GM12878 (cell line): ENCODE results near the gene BRD1. TPM values are rescaled to one million over a fixed set of nuclear protein-coding genes. Genes with fewer than 3 reads are reported as not detected.

Source experiments
- ATAC-seq: fragments of 200-7000 bp; cut with Tn5 transposase; 3 replicates; pipeline ENCODE4 v1.9.1; 2020; ENCODE audit warnings: mild to moderate bottlenecking, moderate library complexity
- BruUV-seq: library from RNA; stranded (reverse); fragments of 400-500 nt; replicated peaks from 2 replicates; lab custom pipeline; 2021; lab: Mats Ljungman, UMichigan
- CTCF ChIA-PET: fragments of 300-600 bp; sonication (Branson Sonifier 250); formaldehyde crosslinking; extraction: SDS; loops from one replicate; lab custom pipeline; 2021; ENCODE audit warnings: inconsistent platforms; lab: Yijun Ruan, JAX
- POLR2A ChIA-PET: fragments of 350-600 bp; formaldehyde crosslinking; extraction: SDS; loops from one replicate; lab custom pipeline; 2021; ENCODE audit warnings: inconsistent platforms; lab: Charles Lee
- RAD21 ChIA-PET: fragments of 300-600 bp; sonication (Branson Sonifier 250); formaldehyde crosslinking; loops from one replicate; lab custom pipeline; 2023; ENCODE audit warnings: antibody characterized with exemption; ENCODE audit not compliant: unreplicated experiment; lab: Charles Lee
- SMC1A ChIA-PET: fragments of 300-600 bp; sonication (Branson Sonifier 250); formaldehyde crosslinking; loops from one replicate; lab custom pipeline; 2023; ENCODE audit not compliant: unreplicated experiment, uncharacterized antibody; lab: Charles Lee
- DNase-seq: peaks from one replicate; pipeline ENCODE4 v3.0.0-alpha.2; 2011; ENCODE audit warnings: low read depth, low spot score
- FAIRE-seq: peaks from 3 replicates; lab custom pipeline; 2011; peaks lifted over from hg19 to GRCh38; lab: Jason Lieb, UNC
- H2AFZ ChIP-seq: 2 replicates; pipeline ENCODE4 v1.6.0; 2011; ENCODE audit warnings: low read depth, low read length, control low read depth; ENCODE audit not compliant: control insufficient read depth
- H3K27ac ChIP-seq: 2 replicates; pipeline ENCODE4 v1.5.1; 2011; ENCODE audit warnings: control low read depth; ENCODE audit not compliant: control insufficient read depth, insufficient read depth
- H3K27me3 ChIP-seq, 2 experiments: replicated peaks in 1 of 2; 2 replicates each; pipeline versions ENCODE4 v1.6.0 to v1.6.1; 2011; ENCODE audit warnings: low read length in 1 of 2; ENCODE audit not compliant: control insufficient read depth in 2 of 2, insufficient read depth in 2 of 2
- H3K36me3 ChIP-seq, 2 experiments: 2 replicates each; pipeline ENCODE4 v1.5.1; 2011; ENCODE audit warnings: low read length in 1 of 2; ENCODE audit not compliant: control insufficient read depth in 2 of 2, insufficient read depth in 2 of 2
- H3K4me1 ChIP-seq: 2 replicates; pipeline ENCODE4 v1.6.1; 2011; ENCODE audit warnings: mild to moderate bottlenecking, low read length, moderate library complexity, mixed read lengths; ENCODE audit not compliant: control insufficient read depth, insufficient read depth
- H3K4me2 ChIP-seq: 2 replicates; pipeline ENCODE4 v1.6.0; 2011; ENCODE audit warnings: control low read depth; ENCODE audit not compliant: control insufficient read depth, insufficient read depth
- H3K4me3 ChIP-seq: fragments of 200-600 bp; sonication (generic); 2 replicates; pipeline ENCODE4 v1.5.1; 2016
- H3K79me2 ChIP-seq: 2 replicates; pipeline ENCODE4 v1.6.0; 2011; ENCODE audit warnings: low read length; ENCODE audit not compliant: control insufficient read depth, insufficient read depth
- H3K9ac ChIP-seq: 2 replicates; pipeline ENCODE4 v1.8.0; 2011; ENCODE audit warnings: low read length, control low read depth, mixed read lengths; ENCODE audit not compliant: control insufficient read depth, insufficient read depth
- H3K9me3 ChIP-seq: replicated peaks from 3 replicates; pipeline ENCODE4 v1.5.1; 2011; ENCODE audit warnings: mild to moderate bottlenecking, low read length; ENCODE audit not compliant: control insufficient read depth, insufficient read depth
- H4K20me1 ChIP-seq: 2 replicates; pipeline ENCODE4 v1.6.0; 2011; ENCODE audit not compliant: control insufficient read depth, insufficient read depth
- BRCA1 ChIP-seq: IDR thresholded peaks from 2 replicates; pipeline ENCODE4 v1.6.1; 2011; ENCODE audit warnings: low read depth, low read length, improper control_type of control experiment
- EGR1 ChIP-seq, 2 experiments: IDR thresholded peaks; 1 replicate in 1 of 2; 2 replicates in 1 of 2; pipeline ENCODE4 v1.6.1; 2011 to 2012; ENCODE audit warnings: low read depth in 2 of 2, low read length in 2 of 2, borderline replicate concordance in 1 of 2, mild to moderate bottlenecking in 1 of 2, moderate library complexity in 1 of 2
- MYB ChIP-seq: fragments of 150-350 bp; IDR thresholded peaks from 2 replicates; pipeline ENCODE4 v1.6.1; 2014; ENCODE audit warnings: mild to moderate bottlenecking, low read depth, low read length, borderline replicate concordance
- NFXL1 ChIP-seq: fragments of 450-650 bp; IDR thresholded peaks from 2 replicates; pipeline ENCODE4 v1.6.1; 2017; ENCODE audit warnings: antibody characterized with exemption, mild to moderate bottlenecking, borderline replicate concordance
- PAX8 ChIP-seq: fragments of 450-650 bp; IDR thresholded peaks from 2 replicates; pipeline ENCODE4 v1.6.1; 2017; ENCODE audit warnings: mild to moderate bottlenecking, moderate library complexity
- PML ChIP-seq: IDR thresholded peaks from 2 replicates; pipeline ENCODE4 v1.6.1; 2012; ENCODE audit warnings: low read length, inconsistent platforms
- POLR2AphosphoS5 ChIP-seq: IDR thresholded peaks from 2 replicates; pipeline ENCODE4 v1.6.1; 2011; ENCODE audit warnings: mild to moderate bottlenecking, low read length, inconsistent platforms
- RAD21 ChIP-seq: IDR thresholded peaks from 2 replicates; pipeline ENCODE4 v1.6.1; 2011; ENCODE audit warnings: mild to moderate bottlenecking, low read depth, low read length, moderate library complexity; ENCODE audit not compliant: insufficient read depth
- RAD51 ChIP-seq: fragments of 450-650 bp; IDR thresholded peaks from 2 replicates; pipeline ENCODE4 v1.6.1; 2016; ENCODE audit warnings: moderate library complexity, mild to moderate bottlenecking, inconsistent platforms
- RFX5 ChIP-seq: IDR thresholded peaks from 2 replicates; pipeline ENCODE4 v1.6.1; 2011; ENCODE audit warnings: low read depth, low read length, improper control_type of control experiment
- SMC3 ChIP-seq: IDR thresholded peaks from 2 replicates; pipeline ENCODE4 v1.6.1; 2011; ENCODE audit warnings: low read length, improper control_type of control experiment, borderline replicate concordance
- SREBF1 ChIP-seq: IDR thresholded peaks from 2 replicates; pipeline ENCODE4 v1.6.1; 2012; ENCODE audit warnings: mild to moderate bottlenecking, low read length
- SREBF2 ChIP-seq: IDR thresholded peaks from 2 replicates; pipeline ENCODE4 v1.6.1; 2012; ENCODE audit warnings: mild to moderate bottlenecking, low read length
- TCF7 ChIP-seq: IDR thresholded peaks from 2 replicates; pipeline ENCODE4 v1.6.1; 2014; ENCODE audit warnings: antibody characterized with exemption, borderline replicate concordance
- WRNIP1 ChIP-seq: IDR thresholded peaks from 2 replicates; pipeline ENCODE4 v1.6.1; 2011; ENCODE audit warnings: low read depth, low read length, improper control_type of control experiment, borderline replicate concordance
- YBX1 ChIP-seq: fragments of 450-650 bp; IDR thresholded peaks from 2 replicates; pipeline ENCODE4 v1.6.1; 2016; ENCODE audit warnings: antibody characterized with exemption
- WGBS: methylation state at CpG from one replicate; pipeline ENCODE4 v1.1.6; 2016; ENCODE audit warnings: low lambda C conversion rate; ENCODE audit not compliant: insufficient replicate concordance, insufficient coverage; ENCODE audit errors: missing lambda C conversion rate; 5-methylcytosine and 5-hydroxymethylcytosine counted together
- in situ Hi-C: fragments of 300-500 bp; cut with MboI; formaldehyde crosslinking; loops from 9 replicates; pipeline ENCODE4 v1.14.3; 2018; ENCODE audit warnings: mixed read lengths
- intact Hi-C: fragments of 100-400 bp; cut with micrococcal nuclease; formaldehyde crosslinking; loops from one replicate; pipeline ENCODE4 v1.14.2; 2022; ENCODE audit not compliant: unreplicated experiment
- polyA plus RNA-seq, 11 experiments: library from polyadenylated mRNA; depleted of rRNA in 4 of 11; unstranded in 6 of 11; stranded (reverse) in 5 of 11; fragments of >200 nt; fragmentation: Nextera tagmentation in 4 of 11; fragmentation: Illumina TruSeq in 1 of 11; extraction: Ambion mirVana in 4 of 11; extraction: Trizol in 1 of 11; gene quantifications; 1 replicate in 1 of 11; 2 replicates in 10 of 11; pipeline versions ENCODE4 v1.2.1 to v1.2.3, GENCODE V29; 2011 to 2016; ENCODE audit warnings: inconsistent platforms in 2 of 11, missing spikeins in 2 of 11, low read depth in 1 of 11
- total RNA-seq, 4 experiments: library from RNA; depleted of rRNA in 3 of 4; stranded (reverse); fragments of >200 nt in 3 of 4; fragmentation: Illumina TruSeq in 1 of 4; extraction: Trizol in 1 of 4; gene quantifications; 2 replicates each; pipeline versions ENCODE4 v1.2.1 to v1.2.3, GENCODE V29; 2013 to 2021
- TF ChIP-seq, protein P1 (sequence below): IDR thresholded peaks from 2 replicates; pipeline ENCODE4 v1.6.1; 2012; ENCODE audit warnings: low read length, inconsistent platforms
- TF ChIP-seq, protein P2 (sequence below): IDR thresholded peaks from 2 replicates; pipeline ENCODE4 v1.6.1; 2011; ENCODE audit warnings: borderline replicate concordance, low read depth, mild to moderate bottlenecking, moderate library complexity, mixed read lengths, low read length; ENCODE audit not compliant: insufficient read depth; ENCODE audit errors: extremely low read length

Gene BRD1
- total and polyA plus RNA-seq, 10 of the 15 experiments (the other 5 are each of a cell fraction or from before 2014, with no cell fraction given), result 0.90 to 26.4 (median 7.1) TPM

DNA sequence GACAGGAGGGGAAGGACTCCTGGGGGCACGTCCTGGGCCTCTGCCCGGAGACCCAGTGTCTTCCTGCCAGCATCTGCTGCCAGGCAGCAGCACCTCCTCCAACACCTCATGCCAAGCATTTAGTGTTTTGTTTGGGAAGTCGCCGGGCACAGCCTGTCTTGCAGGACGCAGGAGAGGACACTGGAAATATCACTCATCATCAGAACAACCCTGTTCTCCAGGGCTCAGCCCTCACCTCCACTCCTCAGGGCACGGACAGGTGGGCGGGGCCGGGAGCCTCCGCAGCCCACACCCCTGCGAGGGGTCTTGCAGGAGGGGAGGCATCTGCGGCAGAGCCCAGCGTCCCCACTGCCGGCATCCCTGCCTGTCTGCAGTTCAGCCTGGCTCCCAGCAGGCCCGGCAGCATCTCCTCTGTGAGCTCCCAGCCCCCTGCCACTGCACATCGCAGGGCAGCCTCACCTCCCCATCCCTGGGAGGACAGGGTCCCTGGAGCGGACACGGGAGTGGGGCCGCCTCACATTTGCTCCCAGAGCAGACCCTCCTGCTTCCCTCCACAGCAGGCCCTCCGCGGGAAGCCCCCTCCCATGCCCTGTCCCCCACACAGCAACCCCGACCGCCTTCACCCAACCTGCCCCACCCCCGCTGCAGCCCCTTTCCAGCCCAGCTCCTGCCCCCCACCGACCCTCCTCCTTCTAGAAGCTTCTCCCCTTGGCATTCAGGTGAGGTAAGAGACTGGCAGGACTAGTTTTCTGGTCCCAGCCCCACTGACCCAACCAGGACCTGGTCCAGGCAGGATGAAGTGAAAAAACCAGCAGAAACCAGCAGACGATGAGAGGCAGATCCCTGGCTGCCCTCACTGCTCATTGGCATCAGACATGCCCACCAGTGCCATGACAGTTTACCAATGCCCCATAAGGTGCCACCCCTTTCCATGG lies 72.7 kb downstream of the BRD1 start:
- no peaks in the 10 kb centered on the region for H3K36me3 ChIP-seq
- ChIA-PET CTCF (no interaction called here), SMC1A (no interaction called here), POLR2A (no interaction called here), RAD21 (no interaction called here)
- no TSS peak for BruUV-seq
- H3K79me2 ChIP-seq, result no peaks in the 10 kb centered on the region
- in situ Hi-C loops (no loop called here), intact Hi-C loops (no loop called here)
- no peak for DNase-seq
- H3K4me3 ChIP-seq, result no peak overlapping the region
- H2AFZ ChIP-seq, result no peak overlapping the region
- ATAC-seq, result no peak
- TF ChIP-seq PML (no peak), MYB (no peak), RAD21 (no peak), SREBF1 (no peak), EGR1 (IDR thresholded peaks at IDR 0.05; ENCODE audit: borderline replicate concordance in 1 of 2, low read depth in 2 of 2, low read length in 2 of 2) (no peak), SREBF2 (no peak), NFXL1 (no peak), SMC3 (no peak), WRNIP1 (no peak), RAD51 (no peak), BRCA1 (no peak), YBX1 (no peak), PAX8 (no peak), POLR2AphosphoS5 (no peak), TCF7 (no peak), RFX5 (no peak)
- TF ChIP-seq, protein P1, sequence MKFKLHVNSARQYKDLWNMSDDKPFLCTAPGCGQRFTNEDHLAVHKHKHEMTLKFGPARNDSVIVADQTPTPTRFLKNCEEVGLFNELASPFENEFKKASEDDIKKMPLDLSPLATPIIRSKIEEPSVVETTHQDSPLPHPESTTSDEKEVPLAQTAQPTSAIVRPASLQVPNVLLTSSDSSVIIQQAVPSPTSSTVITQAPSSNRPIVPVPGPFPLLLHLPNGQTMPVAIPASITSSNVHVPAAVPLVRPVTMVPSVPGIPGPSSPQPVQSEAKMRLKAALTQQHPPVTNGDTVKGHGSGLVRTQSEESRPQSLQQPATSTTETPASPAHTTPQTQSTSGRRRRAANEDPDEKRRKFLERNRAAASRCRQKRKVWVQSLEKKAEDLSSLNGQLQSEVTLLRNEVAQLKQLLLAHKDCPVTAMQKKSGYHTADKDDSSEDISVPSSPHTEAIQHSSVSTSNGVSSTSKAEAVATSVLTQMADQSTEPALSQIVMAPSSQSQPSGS, result no peak
- TF ChIP-seq, protein P2, sequence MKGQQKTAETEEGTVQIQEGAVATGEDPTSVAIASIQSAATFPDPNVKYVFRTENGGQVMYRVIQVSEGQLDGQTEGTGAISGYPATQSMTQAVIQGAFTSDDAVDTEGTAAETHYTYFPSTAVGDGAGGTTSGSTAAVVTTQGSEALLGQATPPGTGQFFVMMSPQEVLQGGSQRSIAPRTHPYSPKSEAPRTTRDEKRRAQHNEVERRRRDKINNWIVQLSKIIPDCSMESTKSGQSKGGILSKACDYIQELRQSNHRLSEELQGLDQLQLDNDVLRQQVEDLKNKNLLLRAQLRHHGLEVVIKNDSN, result no peak
- H3K4me1 ChIP-seq, result peaks cover under 1% of the 10 kb centered on the region; the same call in 1 of the 2 replicates
- no peaks in the 10 kb centered on the region for H4K20me1 ChIP-seq
- WGBS, result 60% methylated on average over 19 of the region's 25 CpGs
- H3K4me2 ChIP-seq, result no peak overlapping the region
- no peaks in the 10 kb centered on the region; a peak in 1 of 4 replicates for H3K27me3 ChIP-seq
- no peak for FAIRE-seq
- H3K9me3 ChIP-seq, result no peaks in the 10 kb centered on the region
- no peak overlapping the region for H3K9ac ChIP-seq
- no peak overlapping the region for H3K27ac ChIP-seq
